NCI-H2227 treated with DMSO at 0.1 percent for 48 hours (cell line): ENCODE measurements around the gene C11orf21.

Experiments used
- DNase-seq: peaks from one replicate; lab custom pipeline; 2025; lab: John Stamatoyannopoulos, UW

The C11orf21 gene

GRCh38 chr11:2308713-2309112 is 7.0 kb upstream of the C11orf21 start:
- DNase-seq: no peak

GRCh38 chr11:2307501-2308331 is 6.0 kb upstream of the C11orf21 start:
- no peak for DNase-seq

GRCh38 chr11:2306877-2307500 is 5.3 kb upstream of the C11orf21 start:
- DNase-seq: no peak

GRCh38 chr11:2306452-2306823 is 4.7 kb upstream of the C11orf21 start:
- DNase-seq: no peak

GRCh38 chr11:2305788-2306451 is 4.2 kb upstream of the C11orf21 start:
- DNase-seq: no peak

- peak; percentile 13 for DNase-seq
Measured at GRCh38 chr11:2305140-2305778, 3.5 kb upstream of the C11orf21 start.

GRCh38 chr11:2304506-2305139 is 2.9 kb upstream of the C11orf21 start:
- DNase-seq: no peak

- no peak for DNase-seq
Measured at GRCh38 chr11:2303627-2304505, 2.1 kb upstream of the C11orf21 start.

- DNase-seq: no peak
Measured at GRCh38 chr11:2302896-2303626, 1.3 kb upstream of the C11orf21 start.

GRCh38 chr11:2302306-2302895 is 683 bp upstream of the C11orf21 start:
- DNase-seq: no peak

GRCh38 chr11:2300936-2301630 is 635 bp downstream of the C11orf21 start:
- no peak for DNase-seq

- DNase-seq: no peak
Measured at GRCh38 chr11:2300290-2300935, 1.3 kb downstream of the C11orf21 start.

GRCh38 chr11:2299773-2300172 is 1.9 kb downstream of the C11orf21 start:
- DNase-seq: no peak

- no peak for DNase-seq
Measured at GRCh38 chr11:2298795-2299761, 2.6 kb downstream of the C11orf21 start.

- no peak for DNase-seq
Measured at GRCh38 chr11:2298131-2298794, 3.5 kb downstream of the C11orf21 start.

- no peak for DNase-seq
Measured at GRCh38 chr11:2297623-2298030, 4.1 kb downstream of the C11orf21 start.
